GM19452 (cell line): ENCODE data around the gene ART1.
"Not testable (repeated sequence)": the region's sequence is repeated elsewhere in the genome, so short reads cannot be mapped to it uniquely, and the experiment has no call there.

Source experiments
- ATAC-seq: cut with Tn5 transposase; IDR thresholded peaks from one replicate; pipeline ENCODE4 v1.9.1; 2021; ENCODE audit not compliant: unreplicated experiment

Gene ART1

GRCh38 chr11:3632070-3632660, 12.8 kb upstream of the ART1 start:
- ATAC-seq: no peak

- ATAC-seq: no peak
Observed at GRCh38 chr11:3635641-3636375, 9.1 kb upstream of the ART1 start.

GRCh38 chr11:3637201-3637600, 7.7 kb upstream of the ART1 start:
- ATAC-seq: no peak

- no peak for ATAC-seq
Observed at GRCh38 chr11:3638513-3638912, 6.4 kb upstream of the ART1 start.

- ATAC-seq: no peak
Observed at GRCh38 chr11:3639841-3640240, 5.1 kb upstream of the ART1 start.

GRCh38 chr11:3641191-3641590, 3.7 kb upstream of the ART1 start:
- ATAC-seq: no peak

GRCh38 chr11:3641701-3642070, 3.2 kb upstream of the ART1 start, which contains the start of gene ART5:
ART5 (minus strand) TSS chr11:3641992; CDS start chr11:3641862, 130 bp downstream.
- ATAC-seq: no peak

GRCh38 chr11:3642071-3642951, 2.6 kb upstream of the ART1 start:
- ATAC-seq: no peak

GRCh38 chr11:3643102-3643546, 1.8 kb upstream of the ART1 start:
- ATAC-seq: not testable (repeated sequence)

GRCh38 chr11:3645552-3645951, 624 bp downstream of the ART1 start:
- ATAC-seq: no peak

GRCh38 chr11:3648843-3649242, 3.9 kb downstream of the ART1 start:
- ATAC-seq: not testable (repeated sequence)

GRCh38 chr11:3649374-3649773, 4.4 kb downstream of the ART1 start:
- not testable (repeated sequence) for ATAC-seq

- not testable (repeated sequence) for ATAC-seq
Observed at GRCh38 chr11:3652514-3652913, 7.6 kb downstream of the ART1 start.

- ATAC-seq: no peak
Observed at GRCh38 chr11:3655547-3655946, 10.6 kb downstream of the ART1 start.

GRCh38 chr11:3657331-3657730, 12.4 kb downstream of the ART1 start:
- not testable (repeated sequence) for ATAC-seq

- ATAC-seq: no peak
Observed at GRCh38 chr11:3658252-3658651, 13.3 kb downstream of the ART1 start.

- no peak for ATAC-seq
Observed at GRCh38 chr11:3659595-3660515, 14.9 kb downstream of the ART1 start.

- no peak for ATAC-seq
Observed at GRCh38 chr11:3660960-3661359, 16.0 kb downstream of the ART1 start.

- no peak for ATAC-seq
Observed at GRCh38 chr11:3662856-3663255, 17.9 kb downstream of the ART1 start.

GRCh38 chr11:3664032-3664630, 19.2 kb downstream of the ART1 start:
- ATAC-seq: no peak
